Mucosa of descending colon (tissue), 3 donors: Measurements from ENCODE around the gene PSMD13. TPM values are rescaled to one million over a fixed set of nuclear protein-coding genes. Genes with fewer than 3 reads are reported as not detected.
"Not testable (repeated sequence)": the region's sequence is repeated elsewhere in the genome, so short reads cannot be mapped to it uniquely, and the experiment has no call there.

Experiments
- ATAC-seq: fragments of 200-7000 bp; cut with Tn5 transposase; one replicate; pipeline ENCODE4 v1.9.1; 2020; ENCODE audit warnings: mild to moderate bottlenecking, moderate library complexity
- DNase-seq, 3 donors: peaks; one replicate each; pipeline ENCODE4 v3.0.0-alpha.2; 2020
- H3K36me3 ChIP-seq: fragments of 200-600 bp; one replicate; pipeline ENCODE4 v1.8.0; 2021; ENCODE audit warnings: low read depth, mild to moderate bottlenecking
- H3K4me1 ChIP-seq: fragments of 200-600 bp; one replicate; pipeline ENCODE4 v1.8.0; 2021; ENCODE audit warnings: low read depth, mild to moderate bottlenecking
- H3K4me3 ChIP-seq: fragments of 200-600 bp; one replicate; pipeline ENCODE4 v1.8.0; 2021; ENCODE audit warnings: mild to moderate bottlenecking
- H3K9me3 ChIP-seq: fragments of 200-600 bp; one replicate; pipeline ENCODE4 v1.8.0; 2021; ENCODE audit warnings: mild to moderate bottlenecking
- intact Hi-C, 2 donors: fragments of 100-400 bp; cut with DNase I in 1 of 2; cut with micrococcal nuclease in 1 of 2; formaldehyde crosslinking; loops; one replicate each; pipeline versions ENCODE4 v1.11.0 to v1.11.1; 2022; cut with DNase I, micrococcal nuclease
- total RNA-seq, 3 donors: library from RNA; stranded (reverse); fragmentation: NEBNext Ultra II Directional in 2 of 3; extraction: Animal tissue kit (Norgen Biotek cat#: 25700) in 2 of 3; gene quantifications; one replicate each; pipeline versions ENCODE4 v1.2.1 to v1.2.4, GENCODE V29; 2021 to 2023
- TF ChIP-seq, protein P1 (sequence below): fragments of 200-600 bp; IDR thresholded peaks from one replicate; pipeline ENCODE4 v1.8.0; 2022; ENCODE audit warnings: antibody characterized with exemption, mild to moderate bottlenecking
- donor health status: DM: no; HTN: no; CAD: no; lungs with moderate emphysema.
- donor health status: DM: no; HTN: no; CAD: no.
- donor health status: DM: no; HTN: yes; CAD: no.

PSMD13 gene
- total RNA-seq, 3 donors from 2014 or later: 92.6 to 110 (median 96.4) TPM

DNA sequence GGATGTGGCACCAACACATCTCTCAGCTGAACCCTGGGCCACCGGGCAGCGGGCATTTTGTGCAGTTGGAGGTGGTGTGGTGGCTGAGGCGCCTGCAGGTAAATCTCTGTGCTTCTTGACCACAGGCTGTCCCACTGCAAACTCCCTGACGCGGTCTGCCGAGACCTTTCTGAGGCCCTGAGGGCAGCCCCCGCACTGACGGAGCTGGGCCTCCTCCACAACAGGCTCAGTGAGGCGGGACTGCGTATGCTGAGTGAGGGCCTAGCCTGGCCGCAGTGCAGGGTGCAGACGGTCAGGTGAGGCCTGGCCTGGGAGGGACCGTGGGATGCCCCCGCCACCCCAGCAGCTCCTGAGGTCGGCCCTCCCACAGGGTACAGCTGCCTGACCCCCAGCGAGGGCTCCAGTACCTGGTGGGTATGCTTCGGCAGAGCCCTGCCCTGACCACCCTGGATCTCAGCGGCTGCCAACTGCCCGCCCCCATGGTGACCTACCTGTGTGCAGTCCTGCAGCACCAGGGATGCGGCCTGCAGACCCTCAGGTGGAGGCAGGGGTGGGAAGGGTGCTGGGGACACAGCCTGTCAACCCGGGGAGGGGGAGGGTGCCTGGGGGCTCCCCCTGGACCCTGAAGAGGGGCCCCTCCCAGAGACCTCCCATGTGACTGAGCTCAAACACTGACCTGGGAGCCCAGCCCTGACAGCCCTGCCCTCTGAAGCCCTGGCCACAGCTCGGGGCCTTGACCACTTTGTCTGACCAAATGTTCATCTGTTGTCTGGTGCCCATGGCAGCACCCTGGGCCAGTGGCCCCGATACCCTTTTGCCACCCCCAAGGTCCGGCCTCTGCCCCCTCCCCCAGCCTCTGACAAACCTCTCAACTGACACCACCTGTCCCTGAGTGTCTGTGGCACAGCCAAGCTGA, 47.6 kb downstream of the PSMD13 start:
- ATAC-seq (no peak), DNase-seq (peak in 2 of 3 donors; percentile 1 to 28)
- intact Hi-C loops: no loop called here
- Histone ChIP-seq H3K36me3 (no peaks in the 10 kb centered on the region), H3K9me3 (no peaks in the 10 kb centered on the region), H3K4me1 (peaks cover 27% of the 10 kb centered on the region), H3K4me3 (no peak overlapping the region)
- TF ChIP-seq, protein P1, sequence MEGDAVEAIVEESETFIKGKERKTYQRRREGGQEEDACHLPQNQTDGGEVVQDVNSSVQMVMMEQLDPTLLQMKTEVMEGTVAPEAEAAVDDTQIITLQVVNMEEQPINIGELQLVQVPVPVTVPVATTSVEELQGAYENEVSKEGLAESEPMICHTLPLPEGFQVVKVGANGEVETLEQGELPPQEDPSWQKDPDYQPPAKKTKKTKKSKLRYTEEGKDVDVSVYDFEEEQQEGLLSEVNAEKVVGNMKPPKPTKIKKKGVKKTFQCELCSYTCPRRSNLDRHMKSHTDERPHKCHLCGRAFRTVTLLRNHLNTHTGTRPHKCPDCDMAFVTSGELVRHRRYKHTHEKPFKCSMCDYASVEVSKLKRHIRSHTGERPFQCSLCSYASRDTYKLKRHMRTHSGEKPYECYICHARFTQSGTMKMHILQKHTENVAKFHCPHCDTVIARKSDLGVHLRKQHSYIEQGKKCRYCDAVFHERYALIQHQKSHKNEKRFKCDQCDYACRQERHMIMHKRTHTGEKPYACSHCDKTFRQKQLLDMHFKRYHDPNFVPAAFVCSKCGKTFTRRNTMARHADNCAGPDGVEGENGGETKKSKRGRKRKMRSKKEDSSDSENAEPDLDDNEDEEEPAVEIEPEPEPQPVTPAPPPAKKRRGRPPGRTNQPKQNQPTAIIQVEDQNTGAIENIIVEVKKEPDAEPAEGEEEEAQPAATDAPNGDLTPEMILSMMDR: no peak

DNA sequence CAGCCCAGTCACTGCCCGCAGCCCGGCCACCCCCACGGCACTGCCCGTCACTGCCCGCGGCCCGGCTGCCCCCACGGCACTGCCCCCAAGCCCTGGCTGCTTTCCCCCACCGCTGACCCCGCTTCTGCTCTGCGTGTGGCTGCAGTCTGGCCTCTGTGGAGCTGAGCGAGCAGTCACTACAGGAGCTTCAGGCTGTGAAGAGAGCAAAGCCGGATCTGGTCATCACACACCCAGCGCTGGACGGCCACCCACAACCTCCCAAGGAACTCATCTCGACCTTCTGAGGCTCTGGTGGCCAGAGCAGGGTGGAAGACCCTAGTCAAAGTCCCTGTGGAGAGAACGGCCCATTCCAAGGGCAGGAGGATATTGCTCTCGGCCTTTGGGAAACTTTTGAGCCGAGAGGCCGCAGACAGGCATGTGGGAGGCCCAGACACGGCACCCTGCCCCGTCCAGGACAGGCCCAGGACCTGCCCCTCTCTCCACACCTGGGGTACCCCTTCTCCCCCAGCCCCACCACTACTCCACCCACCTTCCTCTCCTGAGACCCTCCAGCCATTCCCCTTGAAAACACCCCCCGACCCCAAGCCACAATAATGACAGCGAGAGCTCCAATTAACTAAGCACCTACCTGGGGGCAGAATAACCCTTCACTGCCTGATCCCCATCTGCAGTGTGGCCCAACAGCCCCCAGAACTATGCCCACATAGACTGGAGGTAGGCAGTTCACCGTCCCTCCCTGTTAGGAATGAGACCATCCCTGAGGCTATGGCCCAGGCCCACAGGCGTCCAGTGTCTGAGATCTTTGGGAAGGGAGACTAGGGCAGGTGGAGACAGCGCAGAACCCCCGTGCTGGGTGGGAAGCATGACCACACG, 48.5 kb downstream of the PSMD13 start:
- Histone ChIP-seq H3K36me3 (no peaks in the 10 kb centered on the region), H3K9me3 (no peaks in the 10 kb centered on the region), H3K4me3 (no peak overlapping the region), H3K4me1 (peaks cover 26% of the 10 kb centered on the region)
- peak in 1 of 3 donors; percentile 1 for DNase-seq
- intact Hi-C loops: no loop called here
- ATAC-seq: no peak
- TF ChIP-seq, protein P1: no peak

DNA sequence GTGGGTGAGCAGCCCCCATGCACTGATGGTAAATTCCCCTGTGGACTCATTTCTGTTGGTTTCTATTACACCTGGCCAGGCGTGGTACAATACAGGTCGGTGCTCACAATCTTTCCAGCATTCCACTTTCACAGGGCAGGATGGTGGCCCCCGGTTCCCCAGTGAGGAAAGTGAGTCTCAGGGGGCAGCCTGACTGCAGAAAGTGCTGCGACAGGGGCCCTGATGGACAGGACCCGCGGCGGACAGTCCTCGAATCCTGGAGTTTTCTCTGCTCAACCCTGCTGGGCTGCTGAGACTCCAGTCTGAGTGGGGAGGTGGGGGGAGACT, 49.1 kb downstream of the PSMD13 start:
- Histone ChIP-seq H3K9me3 (no peaks in the 10 kb centered on the region), H3K4me3 (no peak overlapping the region), H3K36me3 (no peaks in the 10 kb centered on the region), H3K4me1 (peaks cover 23% of the 10 kb centered on the region)
- TF ChIP-seq, protein P1: no peak
- DNase-seq (no peak), ATAC-seq (no peak)
- intact Hi-C loops: no loop called here

DNA sequence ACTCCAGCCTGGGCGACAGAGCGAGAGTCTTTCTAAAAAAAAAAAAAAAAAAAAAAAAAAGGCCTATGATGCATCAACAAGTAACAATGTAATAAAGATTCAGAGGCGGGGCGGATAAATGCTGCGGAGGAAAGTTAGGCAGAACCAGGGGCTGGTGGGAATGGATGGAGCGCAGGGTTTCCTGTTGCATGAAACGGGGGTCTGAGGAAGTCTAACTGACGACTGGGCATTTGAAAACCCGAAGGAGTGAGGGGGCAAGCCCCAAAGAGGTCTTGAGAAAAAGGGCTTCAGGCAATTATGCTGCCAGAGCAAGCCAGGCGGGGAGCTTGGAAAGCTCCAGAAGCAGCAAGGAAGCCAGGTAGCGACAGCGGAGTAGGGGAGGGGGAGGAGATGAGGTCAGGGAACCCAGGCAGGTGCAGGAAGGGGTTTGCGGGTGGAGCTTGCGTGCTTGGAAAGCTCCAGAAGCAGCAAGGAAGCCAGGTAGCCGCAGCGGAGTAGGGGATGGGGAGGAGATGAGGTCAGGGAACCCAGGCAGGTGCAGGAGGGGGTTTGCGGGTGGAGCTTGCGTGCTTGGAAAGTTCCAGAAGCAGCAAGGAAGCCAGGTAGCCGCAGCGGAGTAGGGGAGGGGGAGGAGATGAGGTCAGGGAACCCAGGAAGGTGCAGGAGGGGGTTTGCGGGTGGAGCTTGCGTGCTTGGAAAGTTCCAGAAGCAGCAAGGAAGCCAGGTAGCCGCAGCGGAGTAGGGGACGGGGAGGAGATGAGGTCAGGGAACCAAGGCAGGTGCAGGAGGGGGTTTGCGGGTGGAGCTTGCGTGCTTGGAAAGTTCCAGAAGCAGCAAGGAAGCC, 50.4 kb downstream of the PSMD13 start:
- peaks cover 14% of the 10 kb centered on the region for H3K4me1 ChIP-seq
- intact Hi-C loops, H3K9me3 ChIP-seq, H3K36me3 ChIP-seq, H3K4me3 ChIP-seq, ATAC-seq: not testable (repeated sequence)
- DNase-seq: peak; percentile 43 to 81 (median 49)

DNA sequence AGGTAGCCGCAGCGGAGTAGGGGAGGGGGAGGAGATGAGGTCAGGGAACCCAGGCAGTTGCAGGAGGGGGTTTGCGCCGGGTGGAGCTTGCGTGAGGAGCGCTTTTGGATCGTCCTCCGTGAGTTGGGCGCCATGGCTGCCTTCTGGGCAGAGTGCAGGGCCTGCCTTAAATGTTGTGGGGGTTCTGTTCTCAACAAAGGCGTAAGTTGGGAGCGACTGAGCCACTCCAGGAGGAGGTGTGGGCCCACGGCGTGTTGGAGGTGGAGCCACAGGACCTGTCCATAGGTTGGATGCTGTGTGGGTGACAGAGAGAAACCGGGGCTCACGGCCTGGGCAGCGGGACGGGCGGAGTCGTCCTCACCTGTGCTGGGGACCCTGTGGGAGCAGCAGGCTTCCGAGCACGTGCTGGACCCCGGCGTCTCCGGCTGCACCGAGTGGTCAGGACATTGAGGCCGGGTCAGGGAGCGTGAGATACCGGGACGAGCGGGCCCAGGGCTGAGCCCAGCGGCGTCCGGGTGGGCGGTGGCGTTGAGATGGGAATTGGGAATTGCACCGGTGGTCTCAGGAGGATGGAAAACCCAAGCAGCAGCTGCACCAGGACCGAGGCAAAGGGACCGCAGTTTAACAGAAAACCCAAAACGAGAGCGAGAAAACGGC, 51.2 kb downstream of the PSMD13 start:
- H3K9me3 ChIP-seq: no peaks in the 10 kb centered on the region
- peak in 2 of 3 donors; percentile 56 to 74 for DNase-seq
- TF ChIP-seq, protein P1: no peak
- intact Hi-C loops: no loop called here
- ATAC-seq: peak; percentile 40
- no peaks in the 10 kb centered on the region for H3K36me3 ChIP-seq
- H3K4me1 ChIP-seq: peaks cover 14% of the 10 kb centered on the region
- H3K4me3 ChIP-seq: peak overlapping the region; percentile 19
